DMS 273 treated with DMSO at 0.1 percent for 48 hours (cell line): Measurements from ENCODE around the gene KLF15.

Source experiments
- DNase-seq: peaks from one replicate; lab custom pipeline; 2025; lab: John Stamatoyannopoulos, UW

Gene KLF15

GRCh38 chr3:126320517-126321293, 36.5 kb downstream of the KLF15 start:
- no peak for DNase-seq

GRCh38 chr3:126319701-126320295, 37.4 kb downstream of the KLF15 start:
- no peak for DNase-seq

- no peak for DNase-seq
Observed at GRCh38 chr3:126317029-126317996, 39.9 kb downstream of the KLF15 start.

GRCh38 chr3:126316501-126316939, 40.7 kb downstream of the KLF15 start:
- no peak for DNase-seq

- no peak for DNase-seq
Observed at GRCh38 chr3:126316031-126316461, 41.2 kb downstream of the KLF15 start.

- DNase-seq, result no peak
Observed at GRCh38 chr3:126314790-126315658, 42.2 kb downstream of the KLF15 start.

- DNase-seq, result no peak
Observed at GRCh38 chr3:126314305-126314789, 42.9 kb downstream of the KLF15 start.

GRCh38 chr3:126313580-126314304, 43.5 kb downstream of the KLF15 start:
- DNase-seq, result no peak

- DNase-seq, result no peak
Observed at GRCh38 chr3:126313166-126313565, 44.0 kb downstream of the KLF15 start.

GRCh38 chr3:126312341-126312740, 44.9 kb downstream of the KLF15 start:
- no peak for DNase-seq

- DNase-seq, result no peak
Observed at GRCh38 chr3:126311338-126311978, 45.8 kb downstream of the KLF15 start.

GRCh38 chr3:126310816-126311215, 46.4 kb downstream of the KLF15 start:
- DNase-seq, result no peak

- DNase-seq, result no peak
Observed at GRCh38 chr3:126309861-126310655, 47.1 kb downstream of the KLF15 start.

- no peak for DNase-seq
Observed at GRCh38 chr3:126309165-126309564, 48.0 kb downstream of the KLF15 start.

- no peak for DNase-seq
Observed at GRCh38 chr3:126308394-126309125, 48.6 kb downstream of the KLF15 start.

- no peak for DNase-seq
Observed at GRCh38 chr3:126307591-126308393, 49.4 kb downstream of the KLF15 start.

GRCh38 chr3:126306888-126307482, 50.2 kb downstream of the KLF15 start:
- DNase-seq, result no peak
